ENCODE data around the gene PLXND1.

- TF ChIP-seq CTCF (IDR thresholded peaks at IDR 0.05) = no peak
- no peak for TF ChIP-seq EP300 (IDR thresholded peaks at IDR 0.05)
- TF ChIP-seq POLR2A (IDR thresholded peaks at IDR 0.05) = no peak
These were observed 32.3 kb downstream of the PLXND1 start for GRCh38 chr3:129574206-129574605.
